IPS-20b (cell line): Measurements from ENCODE around the gene ABCC10.
"Not testable (repeated sequence)": the region's sequence is repeated elsewhere in the genome, so short reads cannot be mapped to it uniquely, and the experiment has no call there.

Experiments
- H3K27ac ChIP-seq: one replicate; pipeline ENCODE4 v1.5.1; 2013; ENCODE audit warnings: low read length
- H3K27me3 ChIP-seq: 2 replicates; pipeline ENCODE4 v1.6.1; 2013; ENCODE audit warnings: mild to moderate bottlenecking, low read length, inconsistent platforms; ENCODE audit not compliant: insufficient read depth
- H3K36me3 ChIP-seq: 2 replicates; pipeline ENCODE4 v1.6.1; 2013; ENCODE audit warnings: low read depth, mild to moderate bottlenecking, inconsistent platforms, low read length, moderate library complexity; ENCODE audit not compliant: insufficient read depth
- H3K4me1 ChIP-seq: 2 replicates; pipeline ENCODE4 v1.6.1; 2013; ENCODE audit warnings: mild to moderate bottlenecking, control low read depth, inconsistent platforms, low read length, moderate library complexity; ENCODE audit not compliant: insufficient read depth
- H3K4me3 ChIP-seq: 2 replicates; pipeline ENCODE4 v1.5.1; 2013; ENCODE audit warnings: mild to moderate bottlenecking, low read length, inconsistent platforms
- H3K9ac ChIP-seq: 2 replicates; pipeline ENCODE4 v1.6.1; 2013; ENCODE audit warnings: low read depth, mild to moderate bottlenecking, inconsistent platforms, low read length, moderate library complexity
- H3K9me3 ChIP-seq: 2 replicates; pipeline ENCODE4 v1.6.1; 2013; ENCODE audit warnings: mild to moderate bottlenecking, low read depth, low read length, inconsistent platforms; ENCODE audit not compliant: insufficient read depth

The ABCC10 gene

GRCh38 chr6:43415275-43415674 is 12.1 kb upstream of the ABCC10 start:
- H3K4me1 ChIP-seq, H3K36me3 ChIP-seq, H3K4me3 ChIP-seq, H3K9ac ChIP-seq, H3K9me3 ChIP-seq, H3K27ac ChIP-seq: not testable (repeated sequence)
- H3K27me3 ChIP-seq = peaks cover 16% of the 10 kb centered on the region

GRCh38 chr6:43416935-43417334 is 10.4 kb upstream of the ABCC10 start:
- H3K27ac ChIP-seq = no peak overlapping the region
- H3K4me1 ChIP-seq = no peaks in the 10 kb centered on the region
- H3K36me3 ChIP-seq = no peaks in the 10 kb centered on the region
- peaks cover 16% of the 10 kb centered on the region for H3K27me3 ChIP-seq
- no peak overlapping the region for H3K9ac ChIP-seq
- no peak overlapping the region for H3K4me3 ChIP-seq
- no peaks in the 10 kb centered on the region for H3K9me3 ChIP-seq

- Histone ChIP-seq H3K27me3 (peaks cover 16% of the 10 kb centered on the region), H3K9me3 (no peaks in the 10 kb centered on the region), H3K27ac (no peak overlapping the region), H3K36me3 (no peaks in the 10 kb centered on the region), H3K9ac (no peak overlapping the region), H3K4me3 (no peak overlapping the region), H3K4me1 (no peaks in the 10 kb centered on the region)
These were observed 7.2 kb upstream of the ABCC10 start for GRCh38 chr6:43420012-43420709.

GRCh38 chr6:43421831-43422230 is 5.5 kb upstream of the ABCC10 start:
- Histone ChIP-seq H3K27me3 (peaks cover 16% of the 10 kb centered on the region), H3K36me3 (no peaks in the 10 kb centered on the region), H3K9me3 (no peaks in the 10 kb centered on the region), H3K9ac (no peak overlapping the region), H3K27ac (no peak overlapping the region), H3K4me1 (no peaks in the 10 kb centered on the region), H3K4me3 (no peak overlapping the region)

GRCh38 chr6:43425083-43425482 is 2.3 kb upstream of the ABCC10 start:
- H3K27ac ChIP-seq, H3K36me3 ChIP-seq: not testable (repeated sequence)

GRCh38 chr6:43426928-43427405 is 374 bp upstream of the ABCC10 start:
- Histone ChIP-seq H3K4me3 (peak overlapping the region; percentile 94), H3K27me3 (no peaks in the 10 kb centered on the region), H3K9ac (peak overlapping the region; percentile 89; the same call in 1 of the 2 replicates), H3K36me3 (0 out of 2 replicates have a peak, but pooled peaks cover 1% of the 10 kb centered on the region), H3K27ac (peak overlapping the region; percentile 85), H3K4me1 (peaks cover 9% of the 10 kb centered on the region), H3K9me3 (no peaks in the 10 kb centered on the region)

More at GRCh38 chr6:43425083-43425482, 2.3 kb upstream of the ABCC10 start:
- H3K4me1 ChIP-seq, H3K9me3 ChIP-seq, H3K27me3 ChIP-seq, H3K9ac ChIP-seq, H3K4me3 ChIP-seq: not testable (repeated sequence)

- Histone ChIP-seq H3K9ac (peak overlapping the region; percentile 89), H3K27ac (peak overlapping the region; percentile 85), H3K4me1 (peaks cover 9% of the 10 kb centered on the region), H3K4me3 (peak overlapping the region; percentile 94), H3K36me3 (peaks cover 5% of the 10 kb centered on the region; the same call in 1 of the 2 replicates), H3K9me3 (no peaks in the 10 kb centered on the region), H3K27me3 (no peaks in the 10 kb centered on the region)
These were observed 800 bp downstream of the ABCC10 start for GRCh38 chr6:43428112-43428570.

- Histone ChIP-seq H3K4me1 (peaks cover 9% of the 10 kb centered on the region), H3K9me3 (no peaks in the 10 kb centered on the region), H3K36me3 (peaks cover 7% of the 10 kb centered on the region; the same call in 1 of the 2 replicates), H3K9ac (peak overlapping the region; percentile 89; the same call in 1 of the 2 replicates), H3K4me3 (peak overlapping the region; percentile 94), H3K27ac (no peak overlapping the region), H3K27me3 (no peaks in the 10 kb centered on the region)
These were observed 1.5 kb downstream of the ABCC10 start for GRCh38 chr6:43428874-43429273.

- Histone ChIP-seq H3K4me3 (no peak overlapping the region), H3K4me1 (peaks cover 9% of the 10 kb centered on the region), H3K9me3 (no peaks in the 10 kb centered on the region), H3K9ac (no peak overlapping the region), H3K36me3 (peaks cover 7% of the 10 kb centered on the region; the same call in 1 of the 2 replicates), H3K27me3 (no peaks in the 10 kb centered on the region), H3K27ac (no peak overlapping the region)
These were observed 4.9 kb downstream of the ABCC10 start for GRCh38 chr6:43432009-43432945.

GRCh38 chr6:43433148-43433547 is 5.8 kb downstream of the ABCC10 start:
- Histone ChIP-seq H3K4me1 (peaks cover 9% of the 10 kb centered on the region), H3K9me3 (no peaks in the 10 kb centered on the region), H3K9ac (no peak overlapping the region), H3K27me3 (no peaks in the 10 kb centered on the region), H3K27ac (no peak overlapping the region), H3K4me3 (no peak overlapping the region), H3K36me3 (peaks cover 7% of the 10 kb centered on the region; the same call in 1 of the 2 replicates)

- H3K9me3 ChIP-seq = no peaks in the 10 kb centered on the region
- H3K9ac ChIP-seq = no peak overlapping the region
- H3K27ac ChIP-seq = no peak overlapping the region
- peaks cover 7% of the 10 kb centered on the region for H3K36me3 ChIP-seq
- H3K4me3 ChIP-seq = no peak overlapping the region
- H3K27me3 ChIP-seq = no peaks in the 10 kb centered on the region
- H3K4me1 ChIP-seq = no peaks in the 10 kb centered on the region
These were observed 6.9 kb downstream of the ABCC10 start for GRCh38 chr6:43434001-43434840.
